Neural progenitor cell (in vitro differentiated cells): Measurements from ENCODE around the gene ZC3H12C. TPM values are rescaled to one million over a fixed set of nuclear protein-coding genes. Genes with fewer than 3 reads are reported as not detected.

Experiments
- DNase-seq: peaks from one replicate; pipeline ENCODE4 v3.0.0-alpha.2; 2016; ENCODE audit warnings: low spot score
- H2AFZ ChIP-seq: fragments of 200-600 bp; sonication (generic); replicated peaks from 2 replicates; pipeline ENCODE4 v1.6.1; 2016; ENCODE audit warnings: antibody characterized with exemption
- H3F3A ChIP-seq: fragments of 200-600 bp; sonication (generic); 2 replicates; pipeline ENCODE4 v1.6.1; 2016; ENCODE audit warnings: antibody characterized with exemption, low read depth
- H3K27ac ChIP-seq: fragments of 200-600 bp; sonication (generic); 2 replicates; pipeline ENCODE4 v1.5.1; 2016; ENCODE audit warnings: mild to moderate bottlenecking
- H3K27me3 ChIP-seq: fragments of 200-600 bp; sonication (generic); 2 replicates; pipeline ENCODE4 v1.6.1; 2016; ENCODE audit warnings: mild to moderate bottlenecking, moderate library complexity
- H3K36me3 ChIP-seq: fragments of 200-600 bp; sonication (generic); 2 replicates; pipeline ENCODE4 v1.5.1; 2016
- H3K4me1 ChIP-seq: fragments of 200-600 bp; sonication (generic); 2 replicates; pipeline ENCODE4 v1.6.1; 2016; ENCODE audit warnings: mixed run types
- H3K4me2 ChIP-seq: fragments of 200-600 bp; sonication (generic); 2 replicates; pipeline ENCODE4 v1.6.1; 2016
- H3K4me3 ChIP-seq: fragments of 200-600 bp; sonication (generic); 2 replicates; pipeline ENCODE4 v1.5.1; 2016
- H3K79me2 ChIP-seq: fragments of 200-600 bp; sonication (generic); 2 replicates; pipeline ENCODE4 v1.6.1; 2016; ENCODE audit warnings: low read depth
- H3K9ac ChIP-seq: fragments of 200-600 bp; sonication (generic); 2 replicates; pipeline ENCODE4 v1.6.1; 2016
- H3K9me3 ChIP-seq: fragments of 200-600 bp; sonication (generic); 2 replicates; pipeline ENCODE4 v1.5.1; 2016; ENCODE audit warnings: low read depth
- H4K20me1 ChIP-seq: fragments of 200-600 bp; sonication (generic); 2 replicates; pipeline ENCODE4 v1.6.1; 2016; ENCODE audit warnings: low read depth
- H3K27ac Mint-ChIP-seq: 3 replicates; pipeline ENCODE4 v1.8.0; 2021; ENCODE audit warnings: mixed read lengths
- H3K27me3 Mint-ChIP-seq: 2 replicates; pipeline ENCODE4 v1.8.0; 2022; ENCODE audit warnings: low read depth, mild to moderate bottlenecking, inconsistent platforms, moderate library complexity, mixed read lengths; ENCODE audit not compliant: insufficient read depth
- H3K36me3 Mint-ChIP-seq: 3 replicates; pipeline ENCODE4 v1.8.0; 2021; ENCODE audit warnings: mixed read lengths
- H3K4me1 Mint-ChIP-seq: 3 replicates; pipeline ENCODE4 v1.8.0; 2021; ENCODE audit warnings: mixed read lengths
- H3K4me3 Mint-ChIP-seq: 3 replicates; pipeline ENCODE4 v1.8.0; 2021; ENCODE audit warnings: mild to moderate bottlenecking, moderate library complexity, mixed read lengths
- H3K9me3 Mint-ChIP-seq: 3 replicates; pipeline ENCODE4 v1.8.0; 2020; ENCODE audit warnings: mixed read lengths
- CTCF ChIP-seq: fragments of 200-600 bp; sonication (generic); IDR thresholded peaks from 2 replicates; pipeline ENCODE4 v1.5.1; 2017; ENCODE audit warnings: antibody characterized with exemption, mild to moderate bottlenecking
- EZH2 ChIP-seq: fragments of 200-600 bp; sonication (generic); IDR thresholded peaks from 2 replicates; pipeline ENCODE4 v1.6.1; 2017; ENCODE audit warnings: antibody characterized with exemption, mild to moderate bottlenecking, moderate library complexity
- EZH2phosphoT487 ChIP-seq: fragments of 200-600 bp; sonication (generic); IDR thresholded peaks from 2 replicates; pipeline ENCODE4 v1.6.1; 2017; ENCODE audit warnings: antibody characterized with exemption
- total RNA-seq: library from RNA; depleted of rRNA; stranded (reverse); fragments of >200 nt; gene quantifications from 2 replicates; pipeline ENCODE4 v1.2.3, GENCODE V29; 2015; ENCODE audit warnings: low replicate concordance

ZC3H12C gene
- total RNA-seq, 1 donor from 2014 or later: 31.8 TPM

GRCh38 chr11:110079726-110080125 lies 13.5 kb upstream of the ZC3H12C start:
- Mint-ChIP-seq H3K27me3 (peaks cover 5% of the 10 kb centered on the region), H3K9me3 (no peaks in the 10 kb centered on the region), H3K4me3 (no peak overlapping the region), H3K27ac (no peak overlapping the region), H3K36me3 (no peaks in the 10 kb centered on the region), H3K4me1 (peaks cover 11% of the 10 kb centered on the region)
- Histone ChIP-seq H3K27me3 (no peaks in the 10 kb centered on the region), H3K9me3 (no peaks in the 10 kb centered on the region), H3K9ac (no peak overlapping the region), H3K4me1 (peaks cover 3% of the 10 kb centered on the region), H4K20me1 (no peaks in the 10 kb centered on the region), H3K79me2 (no peaks in the 10 kb centered on the region), H3F3A (no peaks in the 10 kb centered on the region), H2AFZ (no peak overlapping the region), H3K4me2 (no peak overlapping the region), H3K4me3 (no peak overlapping the region), H3K36me3 (no peaks in the 10 kb centered on the region), H3K27ac (no peak overlapping the region)
- no peak for DNase-seq
- no peak for TF ChIP-seq CTCF
- TF ChIP-seq EZH2phosphoT487: no peak
- TF ChIP-seq EZH2: no peak

- Mint-ChIP-seq H3K27me3 (peaks cover 7% of the 10 kb centered on the region), H3K4me1 (peaks cover 5% of the 10 kb centered on the region), H3K27ac (no peak overlapping the region), H3K4me3 (no peak overlapping the region), H3K9me3 (no peaks in the 10 kb centered on the region), H3K36me3 (no peaks in the 10 kb centered on the region)
- Histone ChIP-seq H3K9ac (no peak overlapping the region), H3K36me3 (no peaks in the 10 kb centered on the region), H2AFZ (no peak overlapping the region), H3K9me3 (no peaks in the 10 kb centered on the region), H3K4me1 (no peaks in the 10 kb centered on the region), H3K27me3 (no peaks in the 10 kb centered on the region), H4K20me1 (no peaks in the 10 kb centered on the region), H3K4me3 (no peak overlapping the region), H3K27ac (no peak overlapping the region), H3K79me2 (no peaks in the 10 kb centered on the region), H3K4me2 (no peak overlapping the region), H3F3A (no peaks in the 10 kb centered on the region)
- TF ChIP-seq EZH2 (no peak), EZH2phosphoT487 (no peak), CTCF (no peak)
- no peak for DNase-seq
Observed at GRCh38 chr11:110081462-110082376, 11.5 kb upstream of the ZC3H12C start.

- Histone ChIP-seq H3K27ac (no peak overlapping the region), H3K4me2 (no peak overlapping the region), H3K9me3 (no peaks in the 10 kb centered on the region), H3K9ac (no peak overlapping the region), H3K36me3 (no peaks in the 10 kb centered on the region), H3K27me3 (no peaks in the 10 kb centered on the region), H2AFZ (no peak overlapping the region), H4K20me1 (no peaks in the 10 kb centered on the region), H3K4me3 (no peak overlapping the region), H3F3A (no peaks in the 10 kb centered on the region), H3K4me1 (no peaks in the 10 kb centered on the region), H3K79me2 (no peaks in the 10 kb centered on the region)
- H3K36me3 Mint-ChIP-seq: no peaks in the 10 kb centered on the region
- peaks cover 7% of the 10 kb centered on the region for H3K27me3 Mint-ChIP-seq
- no peak overlapping the region for H3K27ac Mint-ChIP-seq
- H3K4me1 Mint-ChIP-seq: peaks cover under 1% of the 10 kb centered on the region
- no peak overlapping the region for H3K4me3 Mint-ChIP-seq
- no peaks in the 10 kb centered on the region for H3K9me3 Mint-ChIP-seq
- no peak for TF ChIP-seq EZH2
- no peak for TF ChIP-seq EZH2phosphoT487
- TF ChIP-seq CTCF: no peak
- no peak for DNase-seq
Observed at GRCh38 chr11:110082899-110083298, 10.3 kb upstream of the ZC3H12C start.
